Nephron (organoid): Measurements from ENCODE around the gene TIMM10B.
A peak's percentile ranks its signal among the peaks of the same experiment; 100 is the strongest.

Source experiments
- H3K27ac Mint-ChIP-seq, 3 experiments: 2 replicates each; pipeline ENCODE4 v1.8.0; 2020; ENCODE audit warnings: mixed read lengths in 3 of 3, mild to moderate bottlenecking in 2 of 3, moderate library complexity in 1 of 3
- H3K27me3 Mint-ChIP-seq: 2 replicates; pipeline ENCODE4 v1.8.0; 2021; ENCODE audit warnings: low read depth, mild to moderate bottlenecking, moderate library complexity, mixed read lengths
- H3K36me3 Mint-ChIP-seq: 2 replicates; pipeline ENCODE4 v1.8.0; 2020; ENCODE audit warnings: low read depth, mixed read lengths
- H3K4me1 Mint-ChIP-seq: 2 replicates; pipeline ENCODE4 v1.8.0; 2020; ENCODE audit warnings: mixed read lengths
- H3K4me3 Mint-ChIP-seq, 3 experiments: 2 replicates each; pipeline ENCODE4 v1.8.0; 2020; ENCODE audit warnings: mild to moderate bottlenecking in 3 of 3, mixed read lengths in 3 of 3, moderate library complexity in 2 of 3
- H3K9me3 Mint-ChIP-seq: 2 replicates; pipeline ENCODE4 v1.8.0; 2020; ENCODE audit warnings: mixed read lengths
- CTCF ChIP-seq, 3 experiments: fragments of 200-600 bp; sonication (generic); IDR thresholded peaks; one replicate each; pipeline ENCODE4 v1.5.0; 2021; ENCODE audit warnings: antibody characterized with exemption in 3 of 3; ENCODE audit not compliant: unreplicated experiment in 3 of 3

The TIMM10B gene

GRCh38 chr11:6480299-6480914, 894 bp upstream of the TIMM10B start:
- peaks cover 39% of the 10 kb centered on the region for H3K4me1 Mint-ChIP-seq
- TF ChIP-seq CTCF (IDR thresholded peaks at IDR 0.05; ENCODE audit: unreplicated experiment in 3 of 3): no peak
- peak overlapping the region; percentile 98 to 100 (median 98) for H3K4me3 Mint-ChIP-seq
- H3K36me3 Mint-ChIP-seq: peaks cover 39% of the 10 kb centered on the region
- H3K27me3 Mint-ChIP-seq: no peaks in the 10 kb centered on the region
- H3K9me3 Mint-ChIP-seq: no peaks in the 10 kb centered on the region
- H3K27ac Mint-ChIP-seq: peak overlapping the region; percentile 95 to 99 (median 99)

GRCh38 chr11:6481924-6482275, 599 bp downstream of the TIMM10B start:
- no peak for TF ChIP-seq CTCF (IDR thresholded peaks at IDR 0.05; ENCODE audit: unreplicated experiment in 3 of 3)
- Mint-ChIP-seq H3K4me1 (peaks cover 38% of the 10 kb centered on the region), H3K27ac (peak overlapping the region in 2 of 3 experiments; percentile 99), H3K4me3 (peak overlapping the region; percentile 98 to 100 (median 98)), H3K36me3 (peaks cover 35% of the 10 kb centered on the region), H3K9me3 (no peaks in the 10 kb centered on the region), H3K27me3 (no peaks in the 10 kb centered on the region)

DNA sequence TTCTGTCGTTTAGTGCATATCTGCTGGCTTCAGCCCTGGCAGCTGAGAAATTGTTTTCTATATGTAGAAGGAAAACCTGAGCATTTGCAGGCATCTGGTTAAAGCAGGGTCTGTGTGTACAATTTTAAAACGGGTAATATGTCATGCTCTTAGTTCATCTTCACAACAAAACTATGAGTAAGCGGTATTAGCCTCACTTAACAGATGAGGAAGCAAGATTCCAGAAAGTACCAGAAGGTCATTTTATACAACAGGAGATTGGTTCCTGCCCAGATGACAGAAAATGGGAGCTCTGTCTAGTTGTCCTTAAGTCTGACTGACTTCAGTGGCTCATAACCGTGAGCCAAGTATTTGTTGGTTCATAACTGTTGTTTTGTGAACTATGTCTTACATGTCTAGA, 1.1 kb downstream of the TIMM10B start:
- Mint-ChIP-seq H3K4me1 (peaks cover 38% of the 10 kb centered on the region), H3K36me3 (peaks cover 31% of the 10 kb centered on the region), H3K27ac (peak overlapping the region in 1 of 3 experiments; percentile 9), H3K9me3 (no peaks in the 10 kb centered on the region), H3K4me3 (peak overlapping the region; percentile 98 to 100 (median 98)), H3K27me3 (no peaks in the 10 kb centered on the region)
- no peak for TF ChIP-seq CTCF (IDR thresholded peaks at IDR 0.05; ENCODE audit: unreplicated experiment in 3 of 3)

DNA sequence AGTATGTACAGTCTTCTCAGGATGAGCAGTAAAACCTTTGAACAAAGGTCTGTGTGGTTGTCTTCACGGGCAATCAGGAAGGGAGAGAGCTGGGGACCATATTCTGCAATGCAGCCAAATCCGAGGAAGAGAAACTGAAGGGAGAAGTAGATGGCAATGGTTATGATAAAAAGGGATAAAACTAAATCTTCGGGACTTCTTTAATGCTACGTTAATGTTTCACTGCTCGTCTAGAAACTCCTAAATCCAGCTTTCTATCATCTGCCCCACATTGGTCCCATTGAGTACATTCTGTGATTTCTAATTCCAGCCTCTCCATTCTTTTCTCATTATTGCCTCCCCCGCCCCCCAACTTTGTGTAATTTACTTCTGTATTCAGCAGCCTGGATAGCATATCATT, 1.7 kb downstream of the TIMM10B start:
- H3K4me3 Mint-ChIP-seq: peak overlapping the region; percentile 98 to 100 (median 98)
- peaks cover 26% of the 10 kb centered on the region for H3K36me3 Mint-ChIP-seq
- H3K27ac Mint-ChIP-seq: peak overlapping the region in 2 of 3 experiments; percentile 17 to 67
- no peak for TF ChIP-seq CTCF (IDR thresholded peaks at IDR 0.05; ENCODE audit: unreplicated experiment in 3 of 3)
- H3K27me3 Mint-ChIP-seq: no peaks in the 10 kb centered on the region
- no peaks in the 10 kb centered on the region for H3K9me3 Mint-ChIP-seq
- peaks cover 38% of the 10 kb centered on the region for H3K4me1 Mint-ChIP-seq

- Mint-ChIP-seq H3K9me3 (no peaks in the 10 kb centered on the region), H3K4me1 (peaks cover 21% of the 10 kb centered on the region), H3K27ac (no peak overlapping the region), H3K36me3 (peaks cover 20% of the 10 kb centered on the region), H3K4me3 (no peak overlapping the region), H3K27me3 (no peaks in the 10 kb centered on the region)
- TF ChIP-seq CTCF (IDR thresholded peaks at IDR 0.05; ENCODE audit: unreplicated experiment in 3 of 3): no peak
Measured at GRCh38 chr11:6485661-6486060, 4.4 kb downstream of the TIMM10B start.

- no peaks in the 10 kb centered on the region for H3K9me3 Mint-ChIP-seq
- no peak overlapping the region for H3K27ac Mint-ChIP-seq
- H3K36me3 Mint-ChIP-seq: peaks cover 18% of the 10 kb centered on the region
- H3K4me3 Mint-ChIP-seq: no peak overlapping the region
- no peak for TF ChIP-seq CTCF (IDR thresholded peaks at IDR 0.05; ENCODE audit: unreplicated experiment in 3 of 3)
- H3K27me3 Mint-ChIP-seq: no peaks in the 10 kb centered on the region
- peaks cover 16% of the 10 kb centered on the region for H3K4me1 Mint-ChIP-seq
Measured at GRCh38 chr11:6486256-6486655, 5.0 kb downstream of the TIMM10B start.
